ENCODE data around the gene OSTM1.

DNA sequence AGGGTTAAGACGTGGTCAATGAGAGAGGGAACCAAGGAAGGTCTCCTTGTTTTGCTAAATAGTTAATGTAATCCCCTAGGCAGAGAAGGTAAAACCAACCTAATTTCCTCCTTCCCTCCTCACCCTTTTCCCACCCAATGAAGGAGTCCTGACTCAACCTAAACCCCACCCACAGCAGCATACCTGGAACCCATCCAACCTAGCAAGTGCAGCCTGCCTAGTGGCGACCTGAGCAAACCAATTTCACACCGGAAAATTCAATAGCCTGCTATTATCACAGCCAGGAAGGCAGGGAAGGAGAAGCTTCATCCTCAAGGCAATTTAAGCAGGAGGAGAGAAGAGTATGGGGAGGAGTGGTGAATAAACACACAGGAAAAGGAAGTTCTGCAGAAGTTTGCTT is 46.9 kb downstream of the OSTM1 start:
- TF ChIP-seq ZNF274 (IDR thresholded peaks at IDR 0.05; ENCODE audit: insufficient read depth, insufficient read length) (no peak), RFX5 (IDR thresholded peaks at IDR 0.05; ENCODE audit: low read depth, low read length) (no peak), RAD21 (IDR thresholded peaks at IDR 0.05; ENCODE audit: insufficient read depth, low read depth, low read length) (no peak), SP1 (IDR thresholded peaks at IDR 0.05; ENCODE audit: low read depth, low read length) (no peak), NR2C2 (IDR thresholded peaks at IDR 0.05; ENCODE audit: borderline replicate concordance, control insufficient read depth, insufficient read length, low read depth) (no peak), HDGF (IDR thresholded peaks at IDR 0.05) (no peak), POLR2A (IDR thresholded peaks at IDR 0.05; ENCODE audit: low read depth, low read length) (no peak), NFYA (IDR thresholded peaks at IDR 0.05; ENCODE audit: borderline replicate concordance, low read depth, low read length) (no peak), POLR2AphosphoS5 (IDR thresholded peaks at IDR 0.05; ENCODE audit: low read length) (no peak), MEF2A (IDR thresholded peaks at IDR 0.05; ENCODE audit: insufficient read depth, low read depth, low read length) (no peak)
- TF ChIP-seq, protein P1, sequence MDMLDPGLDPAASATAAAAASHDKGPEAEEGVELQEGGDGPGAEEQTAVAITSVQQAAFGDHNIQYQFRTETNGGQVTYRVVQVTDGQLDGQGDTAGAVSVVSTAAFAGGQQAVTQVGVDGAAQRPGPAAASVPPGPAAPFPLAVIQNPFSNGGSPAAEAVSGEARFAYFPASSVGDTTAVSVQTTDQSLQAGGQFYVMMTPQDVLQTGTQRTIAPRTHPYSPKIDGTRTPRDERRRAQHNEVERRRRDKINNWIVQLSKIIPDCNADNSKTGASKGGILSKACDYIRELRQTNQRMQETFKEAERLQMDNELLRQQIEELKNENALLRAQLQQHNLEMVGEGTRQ (IDR thresholded peaks at IDR 0.05; ENCODE audit: borderline replicate concordance, low read depth, low read length), result no peak
- TF ChIP-seq, protein P2, sequence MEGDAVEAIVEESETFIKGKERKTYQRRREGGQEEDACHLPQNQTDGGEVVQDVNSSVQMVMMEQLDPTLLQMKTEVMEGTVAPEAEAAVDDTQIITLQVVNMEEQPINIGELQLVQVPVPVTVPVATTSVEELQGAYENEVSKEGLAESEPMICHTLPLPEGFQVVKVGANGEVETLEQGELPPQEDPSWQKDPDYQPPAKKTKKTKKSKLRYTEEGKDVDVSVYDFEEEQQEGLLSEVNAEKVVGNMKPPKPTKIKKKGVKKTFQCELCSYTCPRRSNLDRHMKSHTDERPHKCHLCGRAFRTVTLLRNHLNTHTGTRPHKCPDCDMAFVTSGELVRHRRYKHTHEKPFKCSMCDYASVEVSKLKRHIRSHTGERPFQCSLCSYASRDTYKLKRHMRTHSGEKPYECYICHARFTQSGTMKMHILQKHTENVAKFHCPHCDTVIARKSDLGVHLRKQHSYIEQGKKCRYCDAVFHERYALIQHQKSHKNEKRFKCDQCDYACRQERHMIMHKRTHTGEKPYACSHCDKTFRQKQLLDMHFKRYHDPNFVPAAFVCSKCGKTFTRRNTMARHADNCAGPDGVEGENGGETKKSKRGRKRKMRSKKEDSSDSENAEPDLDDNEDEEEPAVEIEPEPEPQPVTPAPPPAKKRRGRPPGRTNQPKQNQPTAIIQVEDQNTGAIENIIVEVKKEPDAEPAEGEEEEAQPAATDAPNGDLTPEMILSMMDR (IDR thresholded peaks at IDR 0.05 in 2 of 3, conservative IDR thresholded peaks at IDR 0.05 in 1 of 3; ENCODE audit: control insufficient read depth in 2 of 3, extremely low read depth in 1 of 3, insufficient read depth in 1 of 3, low read depth in 3 of 3, low read length in 3 of 3), result no peak
